ENCODE measurements around the gene HIVEP1. TPM values are rescaled to one million over a fixed set of nuclear protein-coding genes. Genes with fewer than 3 reads are reported as not detected.

The HIVEP1 gene
- total and polyA plus RNA-seq, 2 of the 13 experiments (the other 11 are each of a cell fraction or from before 2014, with no cell fraction given), result 7.4 to 9.9 TPM

DNA sequence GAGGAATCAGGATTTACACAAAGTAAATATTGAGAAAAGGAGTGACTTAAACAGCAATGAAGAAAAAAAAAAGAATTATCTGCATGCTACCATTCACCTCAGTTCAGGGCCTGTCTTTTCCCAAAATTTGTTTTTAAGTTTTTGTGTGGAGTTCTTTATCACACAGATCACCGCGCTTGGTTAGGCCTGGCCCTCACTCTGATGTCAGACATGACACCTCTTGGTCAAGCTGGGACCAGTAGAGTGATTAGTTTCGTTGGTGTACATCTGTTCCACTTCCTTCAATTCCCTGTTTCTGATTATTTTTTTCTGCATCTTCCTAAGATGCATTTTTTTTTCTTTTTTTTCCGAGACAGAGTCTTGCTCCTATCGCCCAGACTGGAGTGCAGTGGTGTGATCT is 34.9 kb upstream of the HIVEP1 start:
- FAIRE-seq, result no peak
- POLR2A ChIA-PET, result no interaction called here
- H3K4me1 ChIP-seq (ENCODE audit: insufficient read depth, low read length), result no peaks in the 10 kb centered on the region

More for the DNA sequence above, 34.9 kb upstream of the HIVEP1 start:
- 47% methylated on average over 5 of the region's 5 CpGs for WGBS (ENCODE audit: low lambda C conversion rate)
- H3K4me2 ChIP-seq (ENCODE audit: low read depth, low read length), result no peak overlapping the region
- TF ChIP-seq, protein P1, sequence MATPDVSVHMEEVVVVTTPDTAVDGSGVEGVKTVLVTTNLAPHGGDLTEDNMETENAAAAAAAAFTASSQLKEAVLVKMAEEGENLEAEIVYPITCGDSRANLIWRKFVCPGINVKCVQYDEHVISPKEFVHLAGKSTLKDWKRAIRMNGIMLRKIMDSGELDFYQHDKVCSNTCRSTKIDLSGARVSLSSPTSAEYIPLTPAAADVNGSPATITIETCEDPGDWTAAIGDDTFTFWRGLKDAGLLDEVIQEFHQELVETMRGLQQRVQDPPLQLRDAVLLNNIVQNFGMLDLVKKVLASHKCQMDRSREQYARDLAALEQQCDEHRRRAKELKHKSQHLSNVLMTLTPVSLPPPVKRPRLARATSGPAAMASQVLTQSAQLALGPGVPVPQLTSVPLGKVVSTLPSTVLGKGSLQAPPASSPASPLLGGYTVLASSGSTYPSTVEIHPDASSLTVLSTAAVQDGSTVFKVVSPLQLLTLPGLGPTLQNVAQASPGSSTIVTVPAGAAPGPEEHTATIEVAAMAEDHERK (CRISPR knock-in tag; IDR thresholded peaks at IDR 0.05; ENCODE audit: low read depth), result no peak
- TF ChIP-seq MAF1 (CRISPR knock-in tag; IDR thresholded peaks at IDR 0.05; ENCODE audit: borderline replicate concordance) (no peak), MIER3 (CRISPR knock-in tag; IDR thresholded peaks at IDR 0.05; ENCODE audit: borderline replicate concordance) (no peak), SMAD1 (CRISPR knock-in tag; IDR thresholded peaks at IDR 0.05; ENCODE audit: borderline replicate concordance, low read depth) (no peak), ZNF572 (CRISPR knock-in tag; IDR thresholded peaks at IDR 0.05) (no peak)
- TF ChIP-seq, protein P2, sequence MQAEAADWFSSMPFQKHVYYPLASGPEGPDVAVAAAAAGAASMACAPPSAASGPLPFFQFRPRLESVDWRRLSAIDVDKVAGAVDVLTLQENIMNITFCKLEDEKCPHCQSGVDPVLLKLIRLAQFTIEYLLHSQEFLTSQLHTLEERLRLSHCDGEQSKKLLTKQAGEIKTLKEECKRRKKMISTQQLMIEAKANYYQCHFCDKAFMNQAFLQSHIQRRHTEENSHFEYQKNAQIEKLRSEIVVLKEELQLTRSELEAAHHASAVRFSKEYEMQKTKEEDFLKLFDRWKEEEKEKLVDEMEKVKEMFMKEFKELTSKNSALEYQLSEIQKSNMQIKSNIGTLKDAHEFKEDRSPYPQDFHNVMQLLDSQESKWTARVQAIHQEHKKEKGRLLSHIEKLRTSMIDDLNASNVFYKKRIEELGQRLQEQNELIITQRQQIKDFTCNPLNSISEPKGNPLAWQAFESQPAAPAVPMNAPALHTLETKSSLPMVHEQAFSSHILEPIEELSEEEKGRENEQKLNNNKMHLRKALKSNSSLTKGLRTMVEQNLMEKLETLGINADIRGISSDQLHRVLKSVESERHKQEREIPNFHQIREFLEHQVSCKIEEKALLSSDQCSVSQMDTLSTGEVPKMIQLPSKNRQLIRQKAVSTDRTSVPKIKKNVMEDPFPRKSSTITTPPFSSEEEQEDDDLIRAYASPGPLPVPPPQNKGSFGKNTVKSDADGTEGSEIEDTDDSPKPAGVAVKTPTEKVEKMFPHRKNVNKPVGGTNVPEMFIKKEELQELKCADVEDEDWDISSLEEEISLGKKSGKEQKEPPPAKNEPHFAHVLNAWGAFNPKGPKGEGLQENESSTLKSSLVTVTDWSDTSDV (CRISPR knock-in tag; IDR thresholded peaks at IDR 0.05), result no peak
- H3K27me3 ChIP-seq (ENCODE audit: control insufficient read depth in 1 of 2, insufficient read depth in 2 of 2, low read length in 2 of 2), result no peaks in the 10 kb centered on the region
- in situ Hi-C loops (cut with HindIII; ENCODE audit: extremely low pct_ligation_motif_present, low pct_unique_long_range_greater_than_20kb) (no loop called here), intact Hi-C loops (cut with micrococcal nuclease; ENCODE audit: unreplicated experiment) (no loop called here)
- no peaks in the 10 kb centered on the region for H3K79me2 ChIP-seq (ENCODE audit: insufficient read depth, low read length)
- H3K4me3 ChIP-seq (replicated peaks in 1 of 3; ENCODE audit: insufficient read depth in 1 of 3, low read depth in 2 of 3, low read length in 3 of 3), result no peak overlapping the region
- no peaks in the 10 kb centered on the region for H3K36me3 ChIP-seq (replicated peaks in 1 of 2; ENCODE audit: control insufficient read depth in 1 of 2, insufficient read depth in 2 of 2, low read length in 2 of 2)
- no peaks in the 10 kb centered on the region for H3K9me3 ChIP-seq (ENCODE audit: low read length)
- no peak overlapping the region for H3K27ac ChIP-seq (ENCODE audit: extremely low read length, insufficient read depth, low read length)
- ATAC-seq (no peak), DNase-seq (ENCODE audit: low spot score) (no peak)
- H4K20me1 ChIP-seq (ENCODE audit: insufficient read depth, low read length), result no peaks in the 10 kb centered on the region
- H3K9ac ChIP-seq (ENCODE audit: insufficient read depth, low read depth, low read length), result no peak overlapping the region
- CTCF ChIA-PET (ENCODE audit: low intra/inter-chr PET ratio, low total read pairs), result no interaction called here
- BruUV-seq (replicated peaks), result no TSS peak
- H2AFZ ChIP-seq (ENCODE audit: low read length), result no peak overlapping the region

All from HepG2 (cell line).